ENCODE data around the gene COX17. TPM values are rescaled to one million over a fixed set of nuclear protein-coding genes. Genes with fewer than 3 reads are reported as not detected.

Gene COX17
- total and polyA plus RNA-seq, 2 donors (not counting 3 experiments of a cell fraction or from before 2014, with no cell fraction given) = 19.8 to 37.6 TPM

DNA sequence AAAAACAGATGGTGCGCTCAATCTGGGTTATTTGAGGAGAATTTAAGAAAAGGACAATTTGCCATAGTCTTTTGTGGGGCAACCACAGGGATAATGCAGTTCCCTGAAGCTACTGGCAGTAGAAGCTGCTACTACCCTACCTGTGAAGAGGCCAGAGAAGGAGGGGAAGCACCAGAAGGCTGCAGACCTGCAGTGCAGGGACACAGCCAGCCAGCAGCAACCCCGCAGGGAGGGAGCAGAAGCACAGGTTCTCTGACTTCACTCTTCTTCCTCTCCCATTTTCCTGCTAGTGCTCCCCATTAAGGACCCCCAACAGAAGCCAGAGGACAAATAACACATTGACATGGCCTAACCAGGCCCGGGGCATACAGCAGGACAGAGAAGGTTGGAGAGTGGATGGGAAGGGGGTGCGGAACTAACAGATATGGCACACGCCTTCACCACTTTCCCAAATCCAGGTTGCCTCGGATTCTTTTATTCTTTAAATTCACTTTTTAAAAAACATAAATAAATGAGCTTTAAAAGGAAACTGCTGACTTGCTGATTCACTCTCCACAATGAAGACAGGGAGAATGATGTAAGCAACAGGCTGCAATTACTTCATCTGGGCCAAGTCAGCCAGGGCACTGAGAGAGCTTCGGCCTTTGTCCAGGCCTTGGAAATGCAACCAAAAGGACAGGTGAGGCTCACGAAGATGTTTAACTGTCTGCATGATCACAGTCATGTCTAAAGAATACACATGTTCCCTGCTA, 46.9 kb downstream of the COX17 start:
- dilution Hi-C loops (cut with MboI; ENCODE audit: extremely low pct_ligation_motif_present, low sequenced_read_pairs) (no loop called here), intact Hi-C loops (cut with micrococcal nuclease) (no loop called here)
- Histone ChIP-seq H4K20me1 (replicated peaks; ENCODE audit: control insufficient read depth, extremely low read depth, insufficient read depth, low read length) (no peaks in the 10 kb centered on the region), H3K9me3 (replicated peaks; ENCODE audit: control insufficient read depth, insufficient read depth, low read length) (no peaks in the 10 kb centered on the region), H3K27me3 (ENCODE audit: control insufficient read depth in 2 of 2, insufficient read depth in 2 of 2, low read length in 2 of 2) (no peaks in the 10 kb centered on the region), H3K4me1 (ENCODE audit: control insufficient read depth, extremely low read depth, insufficient read depth, low read length) (peaks cover 20% of the 10 kb centered on the region), H3K36me3 (ENCODE audit: control insufficient read depth in 2 of 2, extremely low read depth in 1 of 2, insufficient read depth in 2 of 2, low read length in 2 of 2) (no peaks in the 10 kb centered on the region), H3K79me2 (ENCODE audit: control insufficient read depth, insufficient read depth, low read length) (no peaks in the 10 kb centered on the region), H3K9me1 (replicated peaks; ENCODE audit: control insufficient read depth, extremely low read depth, insufficient read depth, low read length) (no peaks in the 10 kb centered on the region), H3K4me2 (ENCODE audit: insufficient read depth, low read length) (no peak overlapping the region), H3K9ac (replicated peaks; ENCODE audit: extremely low read depth, insufficient read depth, low read length) (no peak overlapping the region), H3K27ac (ENCODE audit: insufficient read depth, low read depth, low read length) (peak overlapping the region; percentile 29), H2AFZ (ENCODE audit: low read depth, low read length) (peak overlapping the region; percentile 95), H3K4me3 (replicated peaks in 1 of 3; ENCODE audit: insufficient read depth in 1 of 3, low read depth in 1 of 3, low read length in 3 of 3) (no peak overlapping the region)
- TF ChIP-seq FOS (IDR thresholded peaks at IDR 0.05; ENCODE audit: borderline replicate concordance, insufficient read depth, low read length) (peak; percentile 42), POLR2AphosphoS5 (IDR thresholded peaks at IDR 0.05; ENCODE audit: insufficient read depth, low read depth, low read length) (no peak)
- POLR2A ChIA-PET = no interaction called here
- FAIRE-seq = peak; percentile 50
- CTCF ChIA-PET = interaction anchor here (0.9 to 1.1 kb wide), 4 partner anchors 10 to 47 kb away, joined by 3 to 4 read pairs (median 3); partner anchors contain the start of gene COX17
- peak; percentile 67 for DNase-seq (ENCODE audit: low read depth, low spot score)
- BruUV-seq (replicated peaks) = no TSS peak

GRCh38 chr3:119628816-119629445, 48.3 kb downstream of the COX17 start:
- no peaks in the 10 kb centered on the region for H4K20me1 ChIP-seq (replicated peaks; ENCODE audit: control insufficient read depth, extremely low read depth, insufficient read depth, low read length)
- no peak for FAIRE-seq
- ChIA-PET POLR2A (no interaction called here), CTCF (no interaction called here)
- intact Hi-C loops (cut with micrococcal nuclease) = no loop called here
- H3K79me2 ChIP-seq (ENCODE audit: control insufficient read depth, insufficient read depth, low read length) = no peaks in the 10 kb centered on the region
- no peak overlapping the region for H3K9ac ChIP-seq (replicated peaks; ENCODE audit: extremely low read depth, insufficient read depth, low read length)
- no peak overlapping the region for H3K4me2 ChIP-seq (ENCODE audit: insufficient read depth, low read length)
- no peaks in the 10 kb centered on the region for H3K27me3 ChIP-seq (ENCODE audit: control insufficient read depth in 2 of 2, insufficient read depth in 2 of 2, low read length in 2 of 2)
- TF ChIP-seq, protein P1, sequence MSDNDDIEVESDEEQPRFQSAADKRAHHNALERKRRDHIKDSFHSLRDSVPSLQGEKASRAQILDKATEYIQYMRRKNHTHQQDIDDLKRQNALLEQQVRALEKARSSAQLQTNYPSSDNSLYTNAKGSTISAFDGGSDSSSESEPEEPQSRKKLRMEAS (IDR thresholded peaks at IDR 0.05; ENCODE audit: insufficient read depth, insufficient read length) = no peak
- TF ChIP-seq POLR2AphosphoS5 (IDR thresholded peaks at IDR 0.05; ENCODE audit: insufficient read depth, low read depth, low read length) (no peak), CTCF (IDR thresholded peaks at IDR 0.05; ENCODE audit: extremely low read depth in 1 of 2, insufficient read depth in 1 of 2, low read depth in 1 of 2, low read length in 2 of 2) (no peak), GATA2 (IDR thresholded peaks at IDR 0.05; ENCODE audit: insufficient read depth, insufficient read length, low read depth, low read length) (no peak), FOS (IDR thresholded peaks at IDR 0.05; ENCODE audit: borderline replicate concordance, insufficient read depth, low read length) (no peak), JUN (IDR thresholded peaks at IDR 0.05; ENCODE audit: borderline replicate concordance, insufficient read depth, insufficient read length, low read depth) (no peak), POLR2A (IDR thresholded peaks at IDR 0.05; ENCODE audit: low read depth, low read length) (no peak), EZH2 (IDR thresholded peaks at IDR 0.05; ENCODE audit: borderline replicate concordance, low read depth, low read length, severe bottlenecking) (no peak), MYC (IDR thresholded peaks at IDR 0.05; ENCODE audit: low read depth, low read length) (no peak)
- no peak overlapping the region for H3K4me3 ChIP-seq (replicated peaks in 1 of 3; ENCODE audit: insufficient read depth in 1 of 3, low read depth in 1 of 3, low read length in 3 of 3)
- no TSS peak for BruUV-seq (replicated peaks)
- DNase-seq (ENCODE audit: low read depth, low spot score) = peak; percentile 30
- H3K9me1 ChIP-seq (replicated peaks; ENCODE audit: control insufficient read depth, extremely low read depth, insufficient read depth, low read length) = no peaks in the 10 kb centered on the region
- H3K27ac ChIP-seq (ENCODE audit: insufficient read depth, low read depth, low read length) = no peak overlapping the region
- peaks cover 20% of the 10 kb centered on the region for H3K4me1 ChIP-seq (ENCODE audit: control insufficient read depth, extremely low read depth, insufficient read depth, low read length)
- H3K9me3 ChIP-seq (replicated peaks; ENCODE audit: control insufficient read depth, insufficient read depth, low read length) = no peaks in the 10 kb centered on the region
- dilution Hi-C loops (cut with MboI; ENCODE audit: extremely low pct_ligation_motif_present, low sequenced_read_pairs) = no loop called here
- H2AFZ ChIP-seq (ENCODE audit: low read depth, low read length) = no peak overlapping the region
- no peaks in the 10 kb centered on the region for H3K36me3 ChIP-seq (ENCODE audit: control insufficient read depth in 2 of 2, extremely low read depth in 1 of 2, insufficient read depth in 2 of 2, low read length in 2 of 2)
